Activated CD4-positive, alpha-beta T cell treated with anti-CD3 and anti-CD28 coated beads, Interleukin-2, amount 50 U/mL, for 48 hours (primary cell): Measurements from ENCODE around the gene NCOR2.

Source experiments
- DNase-seq, 2 experiments: peaks; one replicate each; pipeline ENCODE4 v3.0.0-alpha.2; 2020

NCOR2 gene

GRCh38 chr12:124566997-124567672 lies at the start of gene NCOR2:
TSS of gene NCOR2 (minus strand) at chr12:124567612. CDS start at chr12:124495251, 72,361 bp downstream.
- peak; percentile 53 to 55 for DNase-seq

- no peak for DNase-seq
Observed at GRCh38 chr12:124616394-124617221, 49.2 kb upstream of the NCOR2 start.

DNA sequence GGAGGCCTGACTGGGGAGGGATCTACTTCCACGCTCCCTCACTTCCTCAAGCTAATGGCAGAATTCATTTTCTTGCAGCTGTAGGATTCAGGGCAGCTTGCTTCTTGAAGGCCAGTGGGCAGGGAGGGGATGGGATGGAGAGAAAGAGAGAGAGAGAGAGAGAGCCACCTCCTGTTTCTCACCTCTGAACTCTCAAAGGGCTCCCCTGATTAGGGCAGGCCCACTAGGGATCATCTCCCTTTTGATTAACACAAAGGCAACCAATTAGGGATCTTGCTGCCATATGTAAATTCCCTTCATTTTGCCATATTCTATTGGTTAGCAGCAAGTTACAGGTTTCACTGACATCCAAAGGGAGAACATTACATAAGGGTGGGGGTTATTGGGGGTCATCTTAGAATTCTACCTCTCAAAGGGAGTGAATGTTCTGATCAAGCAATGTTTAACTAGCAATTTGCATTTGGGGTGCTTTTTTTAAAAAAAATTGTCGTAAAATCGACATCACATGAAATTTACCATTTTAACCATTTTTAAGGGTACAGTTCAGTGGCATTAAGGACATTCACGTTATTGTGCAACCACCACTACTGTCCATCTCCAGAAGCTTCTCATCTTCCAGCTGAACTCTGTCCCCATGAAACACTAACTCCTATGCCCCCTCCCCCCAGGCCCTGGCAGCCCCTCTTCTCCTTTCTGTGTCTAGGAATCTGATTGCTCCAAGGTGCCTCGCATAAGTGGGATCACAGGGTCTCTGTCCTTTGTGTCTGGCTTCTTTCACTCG lies 47.3 kb upstream of the NCOR2 start:
- no peak for DNase-seq

DNA sequence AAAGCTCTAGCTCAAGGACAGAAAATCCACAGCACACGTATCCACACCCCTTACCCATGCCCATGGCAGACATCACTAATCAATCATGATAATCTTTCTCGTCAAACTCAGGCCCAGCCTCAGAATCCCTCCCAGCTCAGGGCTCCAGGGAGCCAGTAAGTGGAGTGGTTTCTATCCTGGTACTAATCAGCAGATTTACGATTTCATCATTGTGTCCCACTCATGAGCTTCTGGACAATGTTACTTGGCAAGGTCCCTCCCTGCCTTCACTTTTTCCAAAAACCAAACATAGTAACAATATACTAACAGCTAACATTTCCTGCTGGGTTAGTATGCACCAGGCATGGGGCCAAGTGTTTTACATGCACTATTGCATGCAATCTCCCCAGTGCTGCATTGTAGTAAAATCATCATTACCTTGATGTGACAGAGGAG lies 45.8 kb upstream of the NCOR2 start:
- DNase-seq: no peak

- no peak for DNase-seq
Observed at GRCh38 chr12:124612410-124612680, 44.9 kb upstream of the NCOR2 start.

GRCh38 chr12:124611559-124612409 lies 44.4 kb upstream of the NCOR2 start:
- no peak for DNase-seq

GRCh38 chr12:124610629-124611558 lies 43.5 kb upstream of the NCOR2 start:
- no peak for DNase-seq

DNA sequence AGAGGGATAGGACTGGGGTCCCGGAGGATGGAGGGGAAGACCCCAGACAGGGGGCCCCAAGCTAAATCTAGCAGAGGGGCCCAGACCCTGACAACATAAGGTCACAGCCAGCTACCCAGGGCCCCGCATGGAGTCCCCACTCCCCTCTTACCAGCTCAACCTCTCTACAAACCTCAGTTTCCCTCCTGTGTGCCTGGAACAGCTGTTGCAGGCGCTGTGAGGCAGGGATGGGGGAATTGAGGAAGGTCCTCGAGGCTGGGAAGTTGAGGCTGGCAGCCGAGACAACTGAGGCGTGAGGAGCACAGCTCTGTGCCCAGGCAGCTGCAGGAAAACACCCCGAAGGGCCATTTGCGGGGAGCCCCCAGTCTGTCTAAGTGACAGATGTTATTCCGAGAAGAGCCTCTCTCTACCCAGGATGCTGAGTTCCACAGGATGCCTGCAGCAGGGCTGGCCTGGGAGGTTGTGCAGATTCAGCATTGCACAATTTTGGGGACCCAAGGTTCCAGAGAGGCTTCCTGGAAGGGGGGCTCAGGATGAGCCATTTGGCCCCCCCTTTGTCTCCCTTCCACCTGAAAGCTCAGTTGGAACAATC lies 42.7 kb upstream of the NCOR2 start:
- no peak for DNase-seq

- DNase-seq: peak; percentile 70 to 74
Observed at GRCh38 chr12:124609041-124609989, 41.9 kb upstream of the NCOR2 start.

DNA sequence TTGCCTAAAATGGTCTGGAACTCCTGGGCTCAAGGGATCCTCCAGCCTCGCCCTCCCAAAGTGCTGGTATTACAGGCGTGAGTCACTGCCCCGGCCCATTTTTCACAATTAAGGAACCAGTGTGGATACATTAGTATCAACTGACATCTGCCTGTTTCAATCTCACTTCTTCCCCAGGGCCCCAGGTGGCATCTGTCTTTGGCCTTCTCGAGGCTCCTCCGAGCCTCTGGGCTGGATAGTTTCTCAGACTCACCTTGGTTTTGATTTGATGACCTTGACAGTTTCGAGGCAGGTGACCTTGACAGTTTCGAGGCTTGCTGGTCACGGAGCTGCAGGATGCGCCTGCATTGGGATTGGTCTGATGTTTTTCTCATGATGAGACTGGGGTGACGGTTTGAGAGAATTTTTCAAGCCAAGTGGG lies 41.0 kb upstream of the NCOR2 start:
- no peak for DNase-seq

- no peak for DNase-seq
Observed at GRCh38 chr12:124607681-124608425, 40.4 kb upstream of the NCOR2 start.

GRCh38 chr12:124605883-124606774 lies 38.7 kb upstream of the NCOR2 start:
- DNase-seq: no peak

DNA sequence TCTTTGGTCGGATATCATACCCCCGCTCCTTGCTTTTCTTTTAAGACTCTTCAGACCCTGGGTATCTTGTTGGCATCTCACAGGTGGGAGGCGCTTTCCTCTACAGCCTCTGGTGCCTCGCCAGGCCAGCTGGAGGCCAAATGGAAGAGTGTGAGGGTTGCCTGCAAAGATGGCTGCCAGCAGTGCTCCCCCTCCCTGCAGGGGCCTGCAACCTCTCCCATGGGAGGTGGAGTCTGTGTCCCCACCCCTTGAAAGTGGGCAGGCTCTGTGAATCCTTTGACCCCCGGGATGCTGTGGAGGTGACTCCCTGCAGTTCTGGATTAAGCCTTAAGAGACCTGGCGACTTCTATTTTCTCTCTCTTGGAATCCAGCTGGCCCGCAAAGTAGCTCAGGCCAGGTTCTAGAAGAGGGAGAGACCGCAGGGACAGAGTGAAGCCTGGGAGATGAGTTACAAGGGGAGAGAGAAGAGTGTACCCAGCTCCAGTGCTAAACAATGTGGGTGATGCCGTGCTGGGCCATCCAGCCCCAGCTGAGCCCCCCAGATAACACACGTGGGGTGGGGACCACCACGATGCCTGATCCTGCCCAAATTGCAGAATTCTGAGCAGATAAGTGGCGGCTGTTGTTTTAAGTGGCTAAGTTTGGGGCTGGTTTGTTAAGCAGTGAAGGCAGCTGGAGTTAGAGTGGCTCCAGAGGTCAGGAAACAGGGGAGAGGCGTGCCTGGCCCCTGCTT lies 37.9 kb upstream of the NCOR2 start:
- no peak for DNase-seq

- no peak for DNase-seq
Observed at GRCh38 chr12:124604264-124604680, 36.9 kb upstream of the NCOR2 start.

- DNase-seq: no peak
Observed at GRCh38 chr12:124603831-124604251, 36.4 kb upstream of the NCOR2 start.

DNA sequence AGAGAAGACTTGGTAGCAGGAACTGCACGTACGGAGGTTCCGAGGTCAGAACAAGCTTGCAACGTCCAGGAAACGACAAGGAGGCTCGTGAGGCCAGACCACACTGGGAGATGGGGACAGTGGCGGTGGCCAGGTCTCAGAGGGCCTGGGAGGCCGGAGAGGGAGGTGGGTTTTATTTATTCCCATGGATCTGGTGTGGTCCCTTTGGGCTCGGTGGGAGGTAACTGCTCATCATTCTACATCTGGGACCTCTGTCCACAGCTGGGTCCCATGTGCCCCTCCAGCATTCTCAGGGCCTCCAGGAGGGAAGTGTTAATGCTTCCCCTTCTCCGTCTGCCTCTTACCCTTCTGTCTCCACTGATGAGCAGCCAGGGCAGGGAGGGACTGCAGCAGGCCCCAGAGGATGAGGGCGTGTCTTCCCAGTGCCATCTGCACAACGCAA lies 35.7 kb upstream of the NCOR2 start:
- no peak for DNase-seq

- no peak for DNase-seq
Observed at GRCh38 chr12:124601706-124602105, 34.3 kb upstream of the NCOR2 start.
